HG02798 (cell line): ENCODE data around the gene PITRM1.

ENCODE experiments used
- ATAC-seq: cut with Tn5 transposase; IDR thresholded peaks from one replicate; pipeline ENCODE4 v1.9.1; 2021; ENCODE audit warnings: mild to moderate bottlenecking; ENCODE audit not compliant: unreplicated experiment, poor library complexity

Gene PITRM1

DNA sequence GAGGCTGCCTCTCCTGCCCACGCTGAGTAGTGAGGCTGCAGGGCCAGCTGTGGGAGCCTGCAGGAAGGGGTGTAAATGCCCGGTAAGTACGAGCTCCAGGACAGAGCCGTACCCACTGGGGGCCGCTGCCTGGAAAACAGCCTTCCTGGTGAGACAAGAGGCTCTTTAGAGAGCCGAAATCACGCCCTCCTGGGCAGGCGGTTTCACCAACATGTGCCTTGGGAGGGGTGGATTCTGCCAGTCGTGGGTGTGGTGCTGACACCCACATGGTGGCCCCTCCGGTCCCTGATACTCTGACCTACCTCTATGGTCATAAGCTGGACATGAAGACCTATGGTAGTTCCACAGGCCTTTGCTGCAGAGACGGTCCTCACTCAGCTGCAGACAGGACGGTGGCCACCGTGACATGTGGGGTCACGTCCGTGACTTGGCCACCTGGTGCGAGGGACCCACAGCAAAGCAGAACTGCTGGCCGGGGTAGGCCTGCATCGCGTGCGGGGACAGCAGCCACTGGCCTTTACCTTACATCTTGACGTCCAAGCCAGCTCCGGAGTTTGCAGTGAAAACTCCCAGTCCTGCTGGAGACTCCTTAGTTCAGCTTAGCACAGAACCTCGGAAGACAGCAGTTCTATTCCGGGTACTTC lies 46.9 kb downstream of the PITRM1 start:
- ATAC-seq: no peak

DNA sequence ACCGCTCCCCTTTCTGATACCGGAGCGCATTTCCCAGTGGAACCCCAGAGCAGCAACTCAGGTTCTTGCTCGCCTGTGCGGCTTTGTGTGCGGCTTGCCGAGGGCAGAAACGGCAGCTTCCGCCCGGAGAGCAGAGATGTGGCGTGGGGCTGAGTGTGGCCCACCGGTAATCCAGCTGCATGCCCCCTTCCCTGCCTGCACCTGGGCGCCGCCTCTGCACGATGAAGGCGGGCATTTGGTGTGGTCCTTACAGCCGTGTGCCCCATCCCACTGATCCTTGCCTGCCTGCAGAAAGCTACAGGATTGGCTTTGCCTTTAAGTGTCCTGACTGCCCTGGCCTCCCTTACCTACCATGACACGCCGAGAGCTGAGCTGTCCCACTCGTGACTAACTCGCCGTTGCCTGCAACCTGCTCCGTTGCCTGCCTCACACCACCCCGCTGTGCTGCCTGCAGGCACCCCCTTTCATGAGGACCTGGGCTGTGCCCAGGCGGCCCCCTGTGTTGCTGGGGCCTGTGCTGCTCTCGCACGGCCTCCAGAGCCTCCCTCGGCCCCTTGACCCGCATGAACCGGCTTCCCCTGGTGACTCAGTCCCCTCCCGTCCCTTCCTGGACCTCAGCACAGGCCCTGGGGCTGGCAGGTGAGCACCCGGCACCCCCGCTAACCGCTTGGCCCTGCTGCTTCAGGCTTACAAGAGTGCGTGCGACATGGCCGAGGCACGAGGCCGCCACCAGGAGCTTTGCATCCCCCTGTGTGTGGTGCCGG lies 48.0 kb downstream of the PITRM1 start:
- no peak for ATAC-seq

DNA sequence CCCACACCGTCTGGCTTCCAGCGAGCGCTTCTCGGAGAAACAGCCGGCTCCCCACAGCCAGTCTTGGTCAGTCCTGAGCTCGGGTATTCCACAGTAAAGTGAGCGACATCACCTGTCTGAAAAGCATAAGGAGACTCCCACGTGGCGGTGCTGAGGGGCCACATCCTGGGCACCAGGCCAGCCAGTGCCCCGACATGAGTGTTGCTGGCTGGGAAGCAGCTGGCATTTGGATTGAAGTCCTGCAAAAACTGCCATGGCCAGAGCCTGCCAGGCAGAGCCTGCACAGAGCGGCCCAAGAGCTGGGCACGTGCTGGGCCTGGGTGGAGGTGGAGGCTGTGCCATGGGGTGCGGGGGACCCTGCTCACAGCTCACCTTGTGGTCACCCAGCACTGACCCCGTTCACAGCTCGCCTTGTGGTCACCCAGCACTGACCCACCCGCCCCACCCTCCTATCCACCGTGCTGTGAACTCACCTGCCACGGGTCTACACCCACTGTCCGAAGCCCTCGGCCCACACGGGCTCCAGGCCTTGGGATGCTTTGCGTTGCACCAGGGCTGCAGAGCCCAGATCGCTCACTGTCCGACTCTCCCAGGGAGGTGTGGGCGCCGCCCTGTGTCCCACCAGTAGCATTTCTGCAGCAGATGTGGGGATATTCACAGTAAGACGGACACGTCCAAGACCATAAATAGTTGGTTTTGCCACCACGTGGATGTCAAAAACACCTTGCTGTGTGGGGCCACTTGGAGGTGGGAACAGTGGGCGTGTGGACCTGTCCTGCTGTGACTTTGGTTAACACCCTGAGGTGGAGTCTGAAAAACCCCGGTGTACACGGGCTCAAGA lies 48.8 kb downstream of the PITRM1 start:
- ATAC-seq: no peak

DNA sequence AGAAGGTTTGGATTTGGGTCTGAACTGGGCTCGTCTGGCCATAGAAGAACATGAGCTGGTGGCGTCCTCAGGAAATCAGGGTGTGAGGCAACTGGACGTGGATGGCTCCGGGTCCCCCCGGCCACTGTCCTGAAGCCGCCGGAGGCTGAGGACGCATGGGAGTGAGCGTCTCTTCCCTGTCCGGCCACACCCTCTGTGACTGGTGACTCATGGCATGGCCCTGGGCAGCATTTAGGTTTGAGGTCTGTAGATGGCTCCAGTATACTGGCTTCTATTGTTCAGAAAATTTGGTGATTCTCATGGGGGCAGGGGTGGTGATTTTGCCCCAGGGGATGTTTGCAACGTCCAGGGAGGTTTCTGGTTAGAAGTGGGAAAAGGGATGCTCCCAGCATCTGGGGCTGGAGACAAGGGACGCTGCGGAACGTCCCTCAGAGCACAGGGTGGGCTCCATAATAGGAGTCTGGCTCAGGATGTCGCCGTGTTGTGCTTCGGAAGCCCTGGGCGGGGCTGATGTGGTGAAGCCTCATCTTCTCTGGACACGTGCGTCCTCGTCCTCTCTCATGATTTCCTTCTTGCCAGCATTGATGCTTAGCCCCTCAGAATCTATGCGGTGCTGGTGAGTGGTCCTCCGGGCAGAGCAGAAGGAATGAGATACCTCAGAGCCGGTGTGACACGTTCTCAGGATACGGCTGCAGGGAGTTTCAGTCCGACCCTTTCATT lies 49.9 kb downstream of the PITRM1 start:
- ATAC-seq: no peak

DNA sequence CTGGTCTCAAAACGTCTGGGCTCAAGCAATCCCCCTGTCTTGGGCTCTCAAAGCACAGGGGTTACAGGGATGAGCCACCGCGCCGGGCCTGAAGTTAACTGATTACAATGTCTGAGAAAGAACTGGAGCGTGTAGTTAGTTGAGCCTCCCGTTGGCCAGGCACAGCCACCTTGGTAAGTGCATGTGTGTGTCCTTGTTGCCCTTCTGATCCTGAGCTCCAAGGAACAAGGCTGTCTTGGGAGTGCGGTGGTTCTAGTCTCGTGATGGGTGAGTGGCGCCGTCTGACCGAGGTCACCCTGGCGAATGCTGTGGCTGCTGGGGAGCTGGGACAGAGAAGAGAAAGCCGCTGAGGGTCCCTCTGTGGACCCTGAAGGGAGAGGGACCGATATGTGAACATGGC lies 50.5 kb downstream of the PITRM1 start:
- ATAC-seq: no peak

DNA sequence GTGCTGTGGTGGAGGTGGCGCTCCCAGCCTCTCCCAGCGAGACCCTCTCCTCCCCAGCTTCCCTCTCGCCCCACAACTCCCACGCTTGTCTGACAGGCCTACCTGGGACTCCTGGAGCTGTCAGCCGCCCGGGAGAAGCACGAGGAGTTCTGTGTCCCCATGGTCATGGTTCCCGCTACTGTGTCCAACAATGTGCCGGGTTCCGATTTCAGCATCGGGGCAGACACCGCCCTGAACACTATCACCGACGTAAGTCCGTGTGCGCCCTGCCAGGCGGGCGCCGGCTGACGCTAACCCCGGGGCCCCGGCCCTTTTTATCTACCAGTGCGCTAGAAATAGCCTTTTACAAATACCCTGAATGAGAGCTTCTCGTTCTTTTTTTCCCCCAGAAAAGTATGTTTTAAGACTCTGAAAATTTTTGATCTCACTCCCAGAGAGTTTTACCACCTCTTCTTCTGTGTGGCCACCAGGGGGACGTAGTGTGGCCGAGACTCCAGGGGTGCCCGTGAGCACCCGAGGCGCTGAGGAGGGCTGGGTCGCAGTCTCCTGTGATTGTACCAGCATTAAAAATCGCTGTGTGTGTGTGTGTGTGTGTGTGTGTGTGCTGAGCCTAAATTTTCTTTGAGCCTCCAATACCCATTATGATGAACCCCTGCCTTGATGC lies 52.7 kb downstream of the PITRM1 start:
- ATAC-seq: no peak

DNA sequence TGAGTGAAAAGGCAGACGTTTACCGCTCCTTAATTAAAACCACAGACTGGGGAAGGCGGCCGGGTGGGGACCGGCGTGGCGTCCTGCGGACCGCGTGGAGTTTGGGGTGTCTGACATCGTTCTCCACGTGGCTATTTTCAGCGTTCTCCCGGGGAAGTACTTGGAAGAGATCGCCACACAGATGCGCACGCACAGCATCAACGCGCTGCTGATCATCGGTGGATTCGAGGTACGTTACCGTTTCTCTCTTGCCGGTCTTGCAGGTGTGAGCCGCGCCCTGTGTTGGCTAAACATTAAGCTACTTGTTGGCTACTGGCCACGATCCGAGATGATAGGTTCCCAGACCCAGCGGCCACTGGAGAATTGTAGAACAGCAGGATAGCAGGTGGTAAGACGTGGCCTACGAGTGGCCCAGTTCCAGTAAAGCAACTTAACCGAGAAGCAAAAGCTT lies 53.9 kb downstream of the PITRM1 start:
- ATAC-seq: no peak

DNA sequence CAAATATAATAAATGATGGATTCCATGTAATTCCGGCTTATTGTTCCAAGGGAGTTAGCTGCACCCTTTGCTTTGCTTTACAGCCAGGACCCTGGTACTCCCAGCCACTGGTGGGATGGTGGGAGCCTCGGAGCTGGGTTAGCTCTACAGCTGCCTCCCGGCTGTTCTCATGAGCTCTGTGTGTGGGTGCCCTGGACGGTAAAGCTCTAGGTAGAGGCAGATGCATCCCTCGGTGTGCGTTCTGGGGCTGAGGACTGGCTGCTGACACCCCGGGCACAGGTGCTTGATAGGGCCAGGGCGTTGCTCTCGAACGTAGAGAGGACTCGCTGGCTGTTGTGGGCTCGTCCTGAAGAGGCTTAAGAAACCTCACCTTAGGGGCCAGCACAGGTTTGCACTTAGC lies 55.1 kb downstream of the PITRM1 start:
- no peak for ATAC-seq

DNA sequence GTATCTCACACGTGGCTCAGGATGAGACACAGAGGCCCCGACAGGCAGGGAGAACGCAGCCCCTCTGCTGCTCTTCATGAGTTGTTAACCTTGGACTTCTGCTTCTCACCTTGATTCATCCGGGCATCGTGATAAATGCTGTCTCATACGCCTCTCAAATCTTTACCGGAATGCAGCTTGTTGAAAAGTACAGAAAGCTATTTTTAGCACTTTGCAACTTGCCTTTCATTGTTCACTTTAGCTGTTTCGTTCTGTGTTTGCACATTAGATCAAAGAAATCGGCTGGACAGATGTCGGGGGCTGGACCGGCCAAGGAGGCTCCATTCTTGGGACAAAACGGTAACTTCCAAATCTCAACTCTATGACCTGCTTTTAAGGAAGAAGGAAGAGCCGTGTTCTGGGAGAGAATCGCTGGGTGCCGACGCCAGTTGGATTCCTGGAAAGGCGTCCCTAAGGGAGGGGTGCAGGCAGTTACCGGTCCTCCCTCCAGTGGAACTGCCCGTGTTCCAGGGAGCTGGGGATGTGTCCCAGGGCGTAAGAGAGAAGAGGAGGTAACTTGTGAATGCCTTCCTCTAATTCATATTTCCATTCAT lies 56.0 kb downstream of the PITRM1 start:
- no peak for ATAC-seq

DNA sequence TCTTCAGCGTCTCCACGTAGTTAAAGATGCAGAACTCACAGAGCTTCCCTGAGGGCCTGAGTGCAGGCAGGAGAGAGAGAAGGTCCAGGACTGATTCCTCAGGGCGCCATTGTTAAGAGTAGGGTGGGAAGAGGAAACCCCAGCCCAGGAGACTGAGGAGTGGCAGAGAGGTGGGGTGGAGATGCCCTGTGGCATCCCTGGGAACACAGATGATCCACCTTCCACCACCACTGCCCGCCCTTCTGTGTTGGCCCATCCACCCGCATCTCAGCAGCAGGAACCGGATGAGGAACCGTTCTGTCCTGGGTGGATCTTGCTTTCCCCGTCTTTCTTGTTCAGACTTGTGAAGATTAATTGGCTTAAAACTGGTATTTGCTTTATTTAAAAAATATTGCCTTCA lies 56.9 kb downstream of the PITRM1 start:
- ATAC-seq: no peak

DNA sequence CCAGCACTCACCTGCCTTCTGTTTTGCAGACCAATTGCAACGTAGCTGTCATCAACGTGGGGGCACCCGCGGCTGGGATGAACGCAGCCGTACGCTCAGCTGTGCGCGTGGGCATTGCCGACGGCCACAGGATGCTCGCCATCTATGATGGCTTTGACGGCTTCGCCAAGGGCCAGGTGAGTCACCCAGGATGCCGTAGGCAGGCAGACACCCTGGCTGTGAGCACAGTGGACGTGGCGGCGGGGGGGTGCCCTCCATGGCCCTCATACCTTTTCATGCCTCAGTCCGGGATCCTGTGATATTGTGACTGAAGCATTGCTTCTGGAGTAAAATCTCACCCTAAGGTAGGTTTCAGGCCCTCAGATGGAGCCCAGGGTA lies 59.2 kb downstream of the PITRM1 start:
- ATAC-seq: no peak

DNA sequence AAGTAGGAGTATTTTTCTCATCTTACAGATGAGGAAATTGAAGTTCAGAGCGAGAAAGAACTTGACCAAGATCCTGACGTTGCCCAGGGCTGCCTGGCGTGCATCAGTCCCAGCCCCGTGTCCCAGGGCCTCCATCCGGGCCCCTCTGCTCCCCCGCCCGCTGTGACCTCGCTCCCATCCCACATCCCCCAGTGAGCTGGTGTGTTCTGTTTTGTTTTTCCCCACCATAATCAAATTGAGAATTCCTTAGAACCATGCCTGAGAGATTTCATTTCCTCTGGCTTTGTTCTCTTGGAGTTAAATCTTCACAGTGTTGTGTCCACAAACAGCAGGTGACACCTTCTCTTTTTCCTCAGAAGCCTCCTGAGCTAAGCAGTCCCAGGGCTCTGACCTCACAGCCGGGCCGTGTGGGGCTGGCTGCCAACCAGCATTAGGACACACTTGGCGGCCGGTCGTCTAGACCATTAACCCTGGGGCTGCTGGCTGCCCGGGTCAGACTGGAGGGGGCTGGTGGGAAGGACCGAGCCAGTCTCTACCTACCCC lies 60.9 kb downstream of the PITRM1 start:
- no peak for ATAC-seq

DNA sequence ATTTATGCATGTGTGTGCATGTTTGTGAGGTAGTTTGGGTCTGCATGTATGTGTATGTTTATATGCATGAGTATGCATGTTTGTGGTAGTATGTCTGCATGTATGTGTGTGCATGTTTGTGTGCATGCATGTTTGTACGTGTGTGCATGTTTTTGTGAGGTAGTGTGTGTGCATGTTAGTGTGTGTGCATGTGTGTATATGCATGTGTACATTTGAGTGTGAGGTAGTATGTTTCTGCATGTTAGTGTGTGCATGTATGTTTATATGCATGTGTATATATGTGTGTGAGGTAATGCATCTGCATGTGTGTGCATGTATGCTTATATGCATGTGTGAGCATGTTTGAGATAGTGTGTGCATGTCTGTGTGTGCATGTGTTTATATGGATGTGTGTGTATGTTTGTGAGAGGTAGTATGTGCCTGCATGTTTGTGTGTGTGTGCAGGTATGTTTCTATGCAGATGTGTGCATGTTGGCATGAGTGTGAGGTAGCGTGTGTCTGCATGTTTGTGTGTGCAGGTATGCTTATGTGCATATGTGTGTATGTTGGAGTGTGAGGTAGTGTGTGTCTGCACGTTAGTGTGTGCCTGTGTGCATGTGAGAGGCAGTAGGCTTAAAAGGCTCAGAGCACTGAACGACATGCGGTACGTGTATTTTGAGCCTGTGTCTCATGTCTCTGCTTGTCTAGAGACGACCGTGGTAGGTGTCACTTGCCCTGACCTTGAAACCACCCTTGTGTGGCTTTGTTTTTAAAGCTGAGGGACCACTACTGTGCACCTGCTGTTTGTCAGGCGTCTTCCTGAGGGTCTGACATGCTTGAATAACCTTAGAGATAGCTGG lies 61.6 kb downstream of the PITRM1 start:
- ATAC-seq: no peak

DNA sequence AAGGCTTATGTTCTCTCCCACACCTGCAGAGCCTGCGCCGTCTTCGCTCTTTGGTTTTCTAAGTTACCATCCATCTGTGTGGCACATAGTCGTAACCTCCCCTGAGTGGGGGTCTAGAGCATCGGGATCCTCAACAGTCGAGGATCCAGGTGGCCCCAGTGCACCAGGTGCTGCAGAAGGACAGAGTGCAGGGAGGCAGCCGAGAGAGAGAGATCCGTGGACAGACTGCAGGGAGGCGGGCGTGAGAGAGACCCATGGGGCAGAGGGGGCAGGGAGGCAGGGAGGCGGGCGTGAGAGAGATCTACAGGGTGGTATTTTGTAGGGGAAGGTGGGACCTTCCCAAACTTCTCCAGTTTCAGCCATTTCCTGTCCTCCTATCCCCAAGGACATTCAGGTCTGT lies 62.9 kb downstream of the PITRM1 start:
- no peak for ATAC-seq

DNA sequence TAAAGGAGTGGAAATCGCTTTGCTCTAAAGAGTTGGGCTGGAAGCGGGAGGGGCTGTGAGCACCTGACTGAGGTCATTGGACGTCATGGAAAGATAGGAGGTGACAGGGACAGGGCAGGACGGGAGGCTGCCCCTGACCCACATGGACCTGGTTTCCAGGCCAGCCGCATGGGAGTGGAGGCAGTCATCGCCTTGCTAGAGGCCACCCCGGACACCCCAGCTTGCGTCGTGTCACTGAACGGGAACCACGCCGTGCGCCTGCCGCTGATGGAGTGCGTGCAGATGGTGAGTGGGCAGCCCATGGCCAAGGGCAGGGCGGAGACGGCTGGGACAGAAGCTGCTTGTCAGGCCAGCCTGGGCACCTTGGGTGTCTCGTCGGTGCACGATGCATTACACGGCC lies 63.4 kb downstream of the PITRM1 start:
- ATAC-seq: no peak

DNA sequence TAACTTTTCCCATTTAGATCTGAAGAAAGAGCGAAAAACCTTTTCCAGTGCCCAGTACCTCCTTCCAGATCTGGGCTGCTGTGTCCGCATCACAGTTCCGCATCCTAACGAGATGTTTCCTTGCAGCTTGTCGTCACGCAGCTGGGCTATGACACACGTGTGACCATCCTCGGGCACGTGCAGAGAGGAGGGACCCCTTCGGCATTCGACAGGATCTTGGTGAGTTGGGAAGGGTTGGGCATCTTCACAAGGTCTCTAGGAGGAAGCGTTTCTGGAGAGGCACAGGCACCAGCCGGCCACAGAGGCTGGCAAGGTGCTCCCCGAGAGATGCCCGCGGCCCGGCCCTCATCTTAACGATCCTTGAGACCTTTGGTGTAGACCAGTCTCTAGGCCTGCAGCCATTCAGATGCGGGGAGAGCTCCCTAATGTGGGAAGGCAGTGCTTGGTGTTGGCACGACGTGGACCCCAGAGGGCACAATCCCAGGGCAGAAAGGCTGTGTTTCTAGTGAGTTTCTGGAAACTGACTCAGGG lies 63.9 kb downstream of the PITRM1 start:
- ATAC-seq: no peak

DNA sequence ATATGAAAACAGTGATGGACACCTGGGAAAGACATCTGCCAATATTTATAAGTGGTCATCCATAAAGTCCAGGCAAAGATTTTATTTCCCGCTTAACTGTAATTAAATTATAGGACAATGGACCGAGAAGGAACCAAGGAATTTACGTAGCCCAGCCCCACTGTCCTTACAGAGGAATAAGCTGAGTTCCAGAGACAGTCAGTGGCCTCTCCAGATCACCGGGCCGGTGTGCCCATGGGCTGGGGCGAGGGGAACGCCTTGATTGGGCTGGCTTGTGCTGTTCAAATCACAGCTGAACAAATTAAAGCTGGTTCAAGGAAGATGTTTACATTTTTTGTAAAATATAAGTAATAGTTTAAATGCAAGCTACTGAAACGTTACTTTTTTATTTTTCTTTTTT lies 64.5 kb downstream of the PITRM1 start:
- ATAC-seq: no peak

DNA sequence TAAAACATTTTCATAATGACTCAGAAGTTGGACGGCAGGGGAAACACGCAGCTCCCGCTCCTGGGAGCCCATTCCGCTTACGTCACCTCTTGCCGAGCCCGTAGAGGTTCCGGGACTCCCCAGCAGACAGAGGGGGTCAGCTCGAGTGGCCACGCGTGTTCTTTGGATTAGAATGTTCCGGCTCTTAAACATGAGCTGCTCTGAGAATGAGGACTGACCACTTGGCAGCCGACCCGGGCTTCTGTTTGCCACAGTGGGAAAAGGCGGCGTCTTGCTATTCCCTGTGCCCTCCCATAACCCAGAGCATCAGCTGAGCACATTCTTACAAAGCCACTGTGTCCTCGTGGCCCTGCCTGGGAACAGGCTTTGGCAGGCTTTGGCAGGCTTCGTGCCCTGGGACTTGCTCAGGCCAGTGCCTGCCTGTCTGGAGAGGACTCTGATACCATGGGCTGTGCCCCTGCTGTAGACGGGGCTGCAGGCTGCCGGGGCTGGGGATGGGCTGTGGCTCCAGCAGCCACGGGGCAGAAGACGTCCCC lies 65.1 kb downstream of the PITRM1 start:
- no peak for ATAC-seq
